Measurements from ENCODE around the gene PAQR5.
"Not testable (repeated sequence)": the region's sequence is repeated elsewhere in the genome, so short reads cannot be mapped to it uniquely, and the experiment has no call there.

The PAQR5 gene

GRCh38 chr15:69358850-69359249 is 60.1 kb downstream of the PAQR5 start:
- DNase-seq = no peak

GRCh38 chr15:69359722-69360121 is 61.0 kb downstream of the PAQR5 start:
- no peak for DNase-seq

GRCh38 chr15:69360642-69361041 is 61.9 kb downstream of the PAQR5 start:
- no peak for DNase-seq

- DNase-seq = no peak
Observed at GRCh38 chr15:69367236-69367635, 68.5 kb downstream of the PAQR5 start.

- no peak for DNase-seq
Observed at GRCh38 chr15:69369631-69370030, 70.9 kb downstream of the PAQR5 start.

- no peak for DNase-seq
Observed at GRCh38 chr15:69373406-69373805, 74.7 kb downstream of the PAQR5 start.

- no peak for DNase-seq
Observed at GRCh38 chr15:69375151-69375790, 76.6 kb downstream of the PAQR5 start.

- DNase-seq = no peak
Observed at GRCh38 chr15:69377216-69377970, 78.7 kb downstream of the PAQR5 start.

GRCh38 chr15:69380100-69380725 is 81.5 kb downstream of the PAQR5 start:
- DNase-seq = no peak

- no peak for DNase-seq
Observed at GRCh38 chr15:69380726-69381105, 82.0 kb downstream of the PAQR5 start.

- DNase-seq = not testable (repeated sequence)
Observed at GRCh38 chr15:69382176-69382575, 83.5 kb downstream of the PAQR5 start.

GRCh38 chr15:69384066-69384465 is 85.4 kb downstream of the PAQR5 start:
- DNase-seq = not testable (repeated sequence)

- no peak for DNase-seq
Observed at GRCh38 chr15:69384626-69385598, 86.2 kb downstream of the PAQR5 start.

- DNase-seq = no peak
Observed at GRCh38 chr15:69385831-69386230, 87.1 kb downstream of the PAQR5 start.

GRCh38 chr15:69386284-69386683 is 87.6 kb downstream of the PAQR5 start:
- no peak for DNase-seq

- DNase-seq = no peak
Observed at GRCh38 chr15:69388260-69388705, 89.6 kb downstream of the PAQR5 start.

- no peak for DNase-seq
Observed at GRCh38 chr15:69389426-69389825, 90.7 kb downstream of the PAQR5 start.

GRCh38 chr15:69390575-69390974 is 91.9 kb downstream of the PAQR5 start:
- no peak for DNase-seq

GRCh38 chr15:69391046-69391757 is 92.5 kb downstream of the PAQR5 start:
- DNase-seq = no peak

- DNase-seq = no peak
Observed at GRCh38 chr15:69392352-69392751, 93.6 kb downstream of the PAQR5 start.

- no peak for DNase-seq
Observed at GRCh38 chr15:69393831-69394491, 95.2 kb downstream of the PAQR5 start.

Data from activated naive CD4-positive, alpha-beta T cell treated with Interleukin-2 at 50 U/mL for 16 hours (primary cell).